Type B pancreatic cell (in vitro differentiated cells): ENCODE data around the gene RARB. TPM values are rescaled to one million over a fixed set of nuclear protein-coding genes. Genes with fewer than 3 reads are reported as not detected.

Source experiments
- DNase-seq: peaks from one replicate; pipeline ENCODE4 v3.0.0; 2021; ENCODE audit warnings: mixed read lengths; ENCODE audit not compliant: unreplicated experiment; ENCODE audit errors: extremely low spot score
- H3K27ac Mint-ChIP-seq: 2 replicates; pipeline ENCODE4 v1.8.0; 2021; ENCODE audit warnings: mild to moderate bottlenecking, mixed read lengths
- H3K27me3 Mint-ChIP-seq: 2 replicates; pipeline ENCODE4 v1.8.0; 2021; ENCODE audit warnings: mixed read lengths
- H3K36me3 Mint-ChIP-seq: 2 replicates; pipeline ENCODE4 v1.8.0; 2021; ENCODE audit warnings: mixed read lengths
- H3K4me1 Mint-ChIP-seq: one replicate; pipeline ENCODE4 v1.8.0; 2021; ENCODE audit warnings: mixed read lengths; ENCODE audit not compliant: unreplicated experiment
- H3K4me3 Mint-ChIP-seq: 2 replicates; pipeline ENCODE4 v1.8.0; 2021; ENCODE audit warnings: mild to moderate bottlenecking, mixed read lengths
- H3K9me3 Mint-ChIP-seq: 2 replicates; pipeline ENCODE4 v1.8.0; 2021; ENCODE audit warnings: mixed read lengths
- CTCF ChIP-seq: fragments of 200-600 bp; sonication (generic); conservative IDR thresholded peaks from 2 replicates; pipeline ENCODE4 v1.5.0; 2021; ENCODE audit warnings: antibody characterized with exemption, mild to moderate bottlenecking
- total RNA-seq: library from RNA; stranded (reverse); gene quantifications from 2 replicates; pipeline ENCODE4 v1.2.1, GENCODE V29; 2021; ENCODE audit warnings: low replicate concordance

RARB gene
- total RNA-seq, 1 donor from 2014 or later: 28.2 TPM

DNA sequence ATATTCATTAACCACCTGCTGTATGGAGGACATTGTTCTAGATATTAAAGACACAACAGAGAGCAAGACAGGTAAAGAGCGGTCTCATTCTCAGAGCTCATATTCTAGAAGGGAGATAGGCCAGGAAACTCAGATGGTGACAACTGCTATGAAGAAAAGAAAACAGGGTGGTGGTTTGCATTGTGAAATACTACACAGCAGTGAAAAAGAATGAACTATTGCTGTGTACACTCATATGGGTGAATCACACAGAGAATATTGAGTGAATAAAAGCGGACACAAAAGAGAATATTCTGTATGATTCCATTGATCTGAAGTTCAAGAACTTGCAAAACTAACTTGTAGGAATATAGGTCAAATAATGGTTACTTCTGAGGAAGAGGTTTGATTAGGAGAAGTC, 159.9 kb downstream of the RARB start:
- Mint-ChIP-seq H3K9me3 (no peaks in the 10 kb centered on the region), H3K4me1 (peaks cover 36% of the 10 kb centered on the region), H3K27ac (no peak overlapping the region), H3K36me3 (peaks cover 32% of the 10 kb centered on the region), H3K27me3 (peaks cover 4% of the 10 kb centered on the region), H3K4me3 (no peak overlapping the region)
- DNase-seq: no peak
- TF ChIP-seq CTCF: no peak

- TF ChIP-seq CTCF: no peak
- peaks cover 35% of the 10 kb centered on the region for H3K4me1 Mint-ChIP-seq
- H3K27ac Mint-ChIP-seq: no peak overlapping the region
- H3K36me3 Mint-ChIP-seq: peaks cover 29% of the 10 kb centered on the region
- peaks cover 4% of the 10 kb centered on the region for H3K27me3 Mint-ChIP-seq
- H3K9me3 Mint-ChIP-seq: no peaks in the 10 kb centered on the region
- DNase-seq: no peak
- no peak overlapping the region for H3K4me3 Mint-ChIP-seq
Measured at GRCh38 chr3:25588441-25589103, 160.5 kb downstream of the RARB start.

DNA sequence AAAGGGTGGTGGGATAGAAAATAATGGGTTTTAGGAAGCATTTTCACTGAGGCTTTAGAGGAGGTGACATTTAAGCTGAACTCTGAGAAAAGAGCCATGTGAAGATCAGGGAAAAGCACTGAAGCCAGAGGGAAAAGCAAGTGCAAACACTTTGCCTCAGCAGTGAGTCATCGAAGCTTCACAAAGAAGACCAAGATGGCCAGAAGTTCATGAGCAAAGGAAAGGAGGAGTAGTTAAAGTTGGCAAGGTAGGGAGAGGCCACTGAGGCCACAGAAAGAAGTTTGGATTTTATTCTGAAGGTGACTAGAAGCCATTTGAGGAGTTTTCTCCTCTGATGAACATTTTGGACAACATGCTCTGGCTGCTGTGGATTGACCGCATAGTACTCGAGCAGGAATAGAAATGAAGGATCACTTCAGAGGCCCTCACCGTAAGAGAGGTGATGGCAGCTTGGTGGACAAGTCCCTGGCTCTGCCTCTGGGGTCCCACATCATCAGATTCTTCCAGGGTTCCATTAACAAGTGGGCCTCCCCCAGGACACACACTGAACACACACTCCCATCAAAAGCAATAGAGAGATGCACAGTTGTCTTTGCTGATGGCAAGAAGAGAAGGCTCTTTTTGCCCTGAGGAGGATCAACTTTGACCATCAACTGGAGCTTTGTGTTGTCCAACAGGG, 161.2 kb downstream of the RARB start:
- Mint-ChIP-seq H3K27me3 (peaks cover 4% of the 10 kb centered on the region), H3K27ac (no peak overlapping the region), H3K36me3 (peaks cover 29% of the 10 kb centered on the region), H3K4me3 (no peak overlapping the region), H3K4me1 (peaks cover 35% of the 10 kb centered on the region), H3K9me3 (no peaks in the 10 kb centered on the region)
- no peak for DNase-seq
- TF ChIP-seq CTCF: no peak

DNA sequence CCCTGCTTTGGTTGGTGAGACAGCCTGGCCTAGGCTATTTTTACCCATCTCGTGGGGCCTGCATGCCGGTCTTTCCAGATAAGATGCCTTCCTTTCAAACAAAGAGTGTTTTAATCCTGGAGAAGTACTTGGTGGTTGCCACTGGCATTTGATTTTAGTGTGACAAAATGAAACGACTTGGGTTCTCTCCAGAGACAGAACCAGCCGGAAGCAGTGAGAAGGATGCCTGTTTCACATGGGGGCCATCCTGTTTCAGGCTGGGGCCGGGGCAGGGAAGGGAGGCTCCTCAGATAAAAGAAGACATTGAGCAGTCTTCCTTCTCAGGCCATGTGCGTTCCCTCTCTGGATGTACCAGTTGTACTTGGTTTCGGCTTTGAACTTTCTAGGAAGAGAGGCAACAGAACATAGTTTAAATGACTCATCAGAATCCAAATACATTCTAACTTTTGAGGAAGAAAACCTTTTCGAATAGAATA, 161.8 kb downstream of the RARB start:
- Mint-ChIP-seq H3K4me3 (no peak overlapping the region), H3K27ac (no peak overlapping the region), H3K27me3 (no peaks in the 10 kb centered on the region), H3K9me3 (no peaks in the 10 kb centered on the region), H3K4me1 (peaks cover 34% of the 10 kb centered on the region), H3K36me3 (peaks cover 26% of the 10 kb centered on the region)
- no peak for TF ChIP-seq CTCF
- DNase-seq: no peak

DNA sequence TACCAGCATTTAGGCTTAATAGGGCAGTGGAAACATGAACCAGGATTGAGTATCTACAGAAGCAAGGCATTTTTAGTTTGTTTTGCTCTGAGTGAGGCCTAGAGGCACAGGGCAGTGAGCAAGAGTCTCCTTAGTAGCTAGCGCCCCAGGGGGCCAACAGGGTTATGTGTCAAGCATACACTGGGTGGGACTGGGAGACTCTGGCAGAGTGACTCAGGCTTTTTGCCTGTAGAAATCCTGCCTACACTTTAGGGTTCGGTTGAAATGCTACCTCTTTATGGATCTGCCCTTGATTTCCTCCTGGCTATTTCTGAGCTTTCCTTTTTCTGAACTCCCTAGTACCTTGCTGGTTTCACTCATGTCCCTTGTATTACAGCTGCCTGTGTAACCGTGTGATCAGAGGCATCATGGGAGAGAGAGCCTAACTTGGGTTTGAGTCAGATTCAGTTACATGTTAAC, 164.5 kb downstream of the RARB start:
- Mint-ChIP-seq H3K27me3 (no peaks in the 10 kb centered on the region), H3K36me3 (peaks cover 35% of the 10 kb centered on the region), H3K4me1 (peaks cover 44% of the 10 kb centered on the region), H3K27ac (peak overlapping the region; percentile 58), H3K9me3 (no peaks in the 10 kb centered on the region), H3K4me3 (peak overlapping the region; percentile 44)
- no peak for TF ChIP-seq CTCF
- no peak for DNase-seq
